Vein endothelial cell (primary cell): Measurements from ENCODE around the gene FLRT3. TPM values are rescaled to one million over a fixed set of nuclear protein-coding genes. Genes with fewer than 3 reads are reported as not detected.

Experiments
- small RNA-seq: library from RNA; depleted of rRNA; stranded (forward); fragments of <200 nt; gene quantifications from one replicate; pipeline ENCODE3, GENCODE V24; 2012
- total RNA-seq: library from RNA; depleted of rRNA; stranded (reverse); fragments of >200 nt; gene quantifications from 2 replicates; pipeline ENCODE4 v1.2.3, GENCODE V29; 2012

Gene FLRT3
- total RNA-seq = 0.96 and 1.3 TPM in 2 replicates

DNA sequence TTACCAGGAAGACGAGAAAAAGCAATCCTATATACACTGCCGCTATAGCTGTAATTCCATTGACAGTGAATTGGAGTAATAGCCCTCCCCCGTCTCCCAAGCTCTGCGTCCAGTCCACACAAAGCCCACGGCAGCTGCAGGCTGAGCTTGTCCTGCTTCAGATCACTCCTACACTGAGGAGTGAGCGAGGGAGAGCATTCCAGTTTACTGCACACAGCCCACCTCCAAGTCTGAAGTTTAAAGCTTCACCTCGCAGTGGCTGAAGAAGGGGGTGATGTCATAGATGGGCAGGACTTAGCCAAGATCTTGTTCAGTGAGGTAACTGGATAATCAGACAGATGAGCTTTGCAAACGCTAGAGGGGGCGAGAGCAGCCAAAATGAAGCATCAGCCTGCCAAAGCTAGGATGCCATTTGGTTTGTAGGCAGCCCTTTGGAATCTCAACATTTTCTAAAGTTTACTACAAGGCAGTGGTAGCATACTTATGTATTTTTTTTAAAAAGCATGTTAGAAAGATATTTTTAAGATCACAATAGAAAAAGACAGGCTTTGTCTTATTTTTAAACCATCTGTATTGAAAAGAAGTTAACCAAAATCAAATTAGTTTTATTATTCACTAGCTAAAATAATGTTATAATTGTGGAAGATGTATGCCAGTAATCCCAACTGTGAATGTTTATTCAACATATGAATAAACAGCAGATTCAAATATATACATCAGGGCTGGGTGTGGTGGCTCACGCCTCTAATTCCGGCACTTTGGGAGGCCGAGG lies at the start of gene FLRT3:
Gene FLRT3, minus strand, starts transcription at position 213 of the 772 bp plus-strand sequence. CDS start 10,106 bp downstream, outside the sequence.

Small RNAs within 50 kb of the gene (small RNA-seq; reads per million reads assigned to genes)
- 0.08 reads per million for gene RNU6-228P
